ENCODE data around the gene HEYL.
"Not testable (repeated sequence)": the region's sequence is repeated elsewhere in the genome, so short reads cannot be mapped to it uniquely, and the experiment has no call there.

Gene HEYL

GRCh38 chr1:39620659-39621165 lies 18.7 kb downstream of the HEYL start:
- no peak for TF ChIP-seq TAF1 (IDR thresholded peaks at IDR 0.05; ENCODE audit: borderline replicate concordance, low read depth, low read length)
- no peak for TF ChIP-seq POLR2A (IDR thresholded peaks at IDR 0.05; ENCODE audit: low read depth, low read length)
- no peak for TF ChIP-seq POLR2AphosphoS5 (IDR thresholded peaks at IDR 0.05; ENCODE audit: low read depth, low read length)
- DNase-seq (ENCODE audit: insufficient read length) = no peak
- no peak for FAIRE-seq

GRCh38 chr1:39617488-39618049 lies 21.9 kb downstream of the HEYL start:
- DNase-seq (ENCODE audit: insufficient read length) (no peak), FAIRE-seq (no peak)
- TF ChIP-seq POLR2AphosphoS5 (IDR thresholded peaks at IDR 0.05; ENCODE audit: low read depth, low read length) = no peak
- no peak for TF ChIP-seq POLR2A (IDR thresholded peaks at IDR 0.05; ENCODE audit: low read depth, low read length)
- TF ChIP-seq TAF1 (IDR thresholded peaks at IDR 0.05; ENCODE audit: borderline replicate concordance, low read depth, low read length) = no peak

GRCh38 chr1:39615086-39615673 lies 24.3 kb downstream of the HEYL start:
- no peak for DNase-seq (ENCODE audit: insufficient read length)
- FAIRE-seq = no peak
- TF ChIP-seq TAF1 (IDR thresholded peaks at IDR 0.05; ENCODE audit: borderline replicate concordance, low read depth, low read length) (no peak), POLR2AphosphoS5 (IDR thresholded peaks at IDR 0.05; ENCODE audit: low read depth, low read length) (no peak), POLR2A (IDR thresholded peaks at IDR 0.05; ENCODE audit: low read depth, low read length) (no peak)

- FAIRE-seq = no peak
- TF ChIP-seq TAF1 (IDR thresholded peaks at IDR 0.05; ENCODE audit: borderline replicate concordance, low read depth, low read length) (no peak), POLR2AphosphoS5 (IDR thresholded peaks at IDR 0.05; ENCODE audit: low read depth, low read length) (no peak), POLR2A (IDR thresholded peaks at IDR 0.05; ENCODE audit: low read depth, low read length) (no peak)
- DNase-seq (ENCODE audit: insufficient read length) = no peak
These were observed 25.0 kb downstream of the HEYL start for GRCh38 chr1:39614488-39614887.

- no peak for FAIRE-seq
These were observed 26.2 kb downstream of the HEYL start for GRCh38 chr1:39613250-39613649.

GRCh38 chr1:39609618-39610331 lies 29.7 kb downstream of the HEYL start:
- TF ChIP-seq POLR2A (IDR thresholded peaks at IDR 0.05; ENCODE audit: low read depth, low read length) = no peak
- DNase-seq (ENCODE audit: insufficient read length) = peak; percentile 81
- no peak for FAIRE-seq

More at GRCh38 chr1:39613250-39613649, 26.2 kb downstream of the HEYL start:
- no peak for DNase-seq (ENCODE audit: insufficient read length)
- TF ChIP-seq POLR2AphosphoS5 (IDR thresholded peaks at IDR 0.05; ENCODE audit: low read depth, low read length) (no peak), POLR2A (IDR thresholded peaks at IDR 0.05; ENCODE audit: low read depth, low read length) (no peak), TAF1 (IDR thresholded peaks at IDR 0.05; ENCODE audit: borderline replicate concordance, low read depth, low read length) (no peak)

GRCh38 chr1:39608921-39609320 lies 30.5 kb downstream of the HEYL start:
- no peak for DNase-seq (ENCODE audit: insufficient read length)
- no peak for TF ChIP-seq TAF1 (IDR thresholded peaks at IDR 0.05; ENCODE audit: borderline replicate concordance, low read depth, low read length)
- FAIRE-seq = no peak

GRCh38 chr1:39603677-39604076 lies 35.8 kb downstream of the HEYL start:
- not testable (repeated sequence) for FAIRE-seq; DNase-seq (ENCODE audit: insufficient read length)

- DNase-seq (ENCODE audit: insufficient read length); FAIRE-seq: not testable (repeated sequence)
These were observed 37.7 kb downstream of the HEYL start for GRCh38 chr1:39601667-39602255.

- no peak for DNase-seq (ENCODE audit: insufficient read length)
- FAIRE-seq = no peak
- TF ChIP-seq POLR2AphosphoS5 (IDR thresholded peaks at IDR 0.05; ENCODE audit: low read depth, low read length) (no peak), POLR2A (IDR thresholded peaks at IDR 0.05; ENCODE audit: low read depth, low read length) (no peak), TAF1 (IDR thresholded peaks at IDR 0.05; ENCODE audit: borderline replicate concordance, low read depth, low read length) (no peak)
These were observed 43.3 kb downstream of the HEYL start for GRCh38 chr1:39596163-39596562.

- TF ChIP-seq TAF1 (IDR thresholded peaks at IDR 0.05; ENCODE audit: borderline replicate concordance, low read depth, low read length) (no peak), POLR2AphosphoS5 (IDR thresholded peaks at IDR 0.05; ENCODE audit: low read depth, low read length) (no peak), POLR2A (IDR thresholded peaks at IDR 0.05; ENCODE audit: low read depth, low read length) (no peak)
- no peak for DNase-seq (ENCODE audit: insufficient read length)
- no peak for FAIRE-seq
These were observed 46.1 kb downstream of the HEYL start for GRCh38 chr1:39593386-39593785.

- DNase-seq (ENCODE audit: insufficient read length) = no peak
- FAIRE-seq = no peak
- TF ChIP-seq POLR2AphosphoS5 (IDR thresholded peaks at IDR 0.05; ENCODE audit: low read depth, low read length) = no peak
- no peak for TF ChIP-seq TAF1 (IDR thresholded peaks at IDR 0.05; ENCODE audit: borderline replicate concordance, low read depth, low read length)
- no peak for TF ChIP-seq POLR2A (IDR thresholded peaks at IDR 0.05; ENCODE audit: low read depth, low read length)
These were observed 47.4 kb downstream of the HEYL start for GRCh38 chr1:39592069-39592468.
